ENCODE results near the gene NDUFB8.

- TF ChIP-seq, protein P1, sequence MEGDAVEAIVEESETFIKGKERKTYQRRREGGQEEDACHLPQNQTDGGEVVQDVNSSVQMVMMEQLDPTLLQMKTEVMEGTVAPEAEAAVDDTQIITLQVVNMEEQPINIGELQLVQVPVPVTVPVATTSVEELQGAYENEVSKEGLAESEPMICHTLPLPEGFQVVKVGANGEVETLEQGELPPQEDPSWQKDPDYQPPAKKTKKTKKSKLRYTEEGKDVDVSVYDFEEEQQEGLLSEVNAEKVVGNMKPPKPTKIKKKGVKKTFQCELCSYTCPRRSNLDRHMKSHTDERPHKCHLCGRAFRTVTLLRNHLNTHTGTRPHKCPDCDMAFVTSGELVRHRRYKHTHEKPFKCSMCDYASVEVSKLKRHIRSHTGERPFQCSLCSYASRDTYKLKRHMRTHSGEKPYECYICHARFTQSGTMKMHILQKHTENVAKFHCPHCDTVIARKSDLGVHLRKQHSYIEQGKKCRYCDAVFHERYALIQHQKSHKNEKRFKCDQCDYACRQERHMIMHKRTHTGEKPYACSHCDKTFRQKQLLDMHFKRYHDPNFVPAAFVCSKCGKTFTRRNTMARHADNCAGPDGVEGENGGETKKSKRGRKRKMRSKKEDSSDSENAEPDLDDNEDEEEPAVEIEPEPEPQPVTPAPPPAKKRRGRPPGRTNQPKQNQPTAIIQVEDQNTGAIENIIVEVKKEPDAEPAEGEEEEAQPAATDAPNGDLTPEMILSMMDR (conservative IDR thresholded peaks at IDR 0.05; ENCODE audit: low read depth, low read length): peak; percentile 84
- no peak for TF ChIP-seq EZH2 (IDR thresholded peaks at IDR 0.05; ENCODE audit: low read length, unreplicated experiment)
Observed at GRCh38 chr10:100482181-100482833, 47.4 kb downstream of the NDUFB8 start.

All from PC-3 (cell line).